HG02642 (cell line): Measurements from ENCODE around the gene SMIM32.

Source experiments
- ATAC-seq: cut with Tn5 transposase; IDR thresholded peaks from one replicate; pipeline ENCODE4 v1.9.1; 2021; ENCODE audit warnings: mild to moderate bottlenecking; ENCODE audit not compliant: unreplicated experiment, poor library complexity

Gene SMIM32

DNA sequence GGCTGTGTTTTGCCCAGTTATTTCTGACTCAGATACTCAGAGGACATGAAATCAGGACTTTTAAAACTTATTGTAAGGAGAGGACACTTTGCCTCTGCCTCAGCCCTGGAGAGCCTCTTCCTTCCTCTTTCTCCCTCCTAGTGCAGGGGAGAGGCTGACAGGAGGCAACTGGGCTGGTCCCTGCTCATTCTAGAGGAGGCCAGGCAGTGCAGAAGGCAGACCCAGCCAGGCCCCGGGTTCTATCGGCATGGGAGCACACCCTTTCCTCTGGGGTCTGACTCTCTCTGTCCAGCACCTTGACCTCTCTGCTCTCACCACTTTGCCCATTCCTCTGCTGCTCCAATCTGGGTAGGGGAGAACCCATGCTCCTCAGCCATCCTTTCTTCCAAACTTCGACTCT, 16.0 kb upstream of the SMIM32 start:
- no peak for ATAC-seq

- ATAC-seq: no peak
Observed at GRCh38 chr5:136207631-136208030, 14.7 kb upstream of the SMIM32 start.

DNA sequence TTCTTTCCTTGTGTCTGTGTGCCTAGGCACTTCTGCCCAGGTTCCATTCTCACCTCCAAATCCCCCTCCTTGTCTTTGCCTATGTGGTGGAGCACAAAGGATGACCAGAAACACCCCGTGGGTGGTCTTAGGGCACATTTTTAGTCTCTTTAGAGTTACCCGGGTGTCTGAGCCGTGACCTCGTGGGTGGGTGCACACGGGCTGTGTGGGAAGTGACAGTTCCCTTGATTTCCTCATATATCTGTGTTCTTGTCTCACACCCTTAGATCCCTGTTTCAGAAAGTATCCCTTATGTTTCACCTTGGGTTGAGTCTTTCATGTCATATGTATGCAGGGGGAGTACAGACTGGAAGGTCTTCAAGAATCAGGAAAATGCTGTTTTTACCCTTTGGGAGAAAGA, 13.4 kb upstream of the SMIM32 start:
- ATAC-seq: no peak

DNA sequence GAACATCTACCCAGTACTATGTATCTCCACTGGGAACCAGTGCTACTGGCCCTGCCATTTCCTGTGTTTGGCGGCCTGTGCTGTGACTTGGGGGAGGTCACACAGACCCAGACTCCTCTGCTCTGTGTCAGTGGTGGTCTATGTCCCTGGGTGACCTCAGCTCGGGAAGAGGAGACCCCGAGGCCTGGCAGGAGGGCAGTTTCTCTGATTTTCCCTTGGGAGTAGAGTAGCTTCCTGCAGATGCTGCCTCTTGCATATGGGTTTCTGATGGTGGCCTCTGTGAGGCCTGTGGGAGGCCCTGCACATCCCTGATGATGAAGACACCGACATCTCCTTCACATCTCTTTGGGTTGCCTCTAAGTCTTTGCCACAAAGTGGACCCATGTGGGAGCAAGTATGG, 13.0 kb upstream of the SMIM32 start:
- ATAC-seq: no peak

DNA sequence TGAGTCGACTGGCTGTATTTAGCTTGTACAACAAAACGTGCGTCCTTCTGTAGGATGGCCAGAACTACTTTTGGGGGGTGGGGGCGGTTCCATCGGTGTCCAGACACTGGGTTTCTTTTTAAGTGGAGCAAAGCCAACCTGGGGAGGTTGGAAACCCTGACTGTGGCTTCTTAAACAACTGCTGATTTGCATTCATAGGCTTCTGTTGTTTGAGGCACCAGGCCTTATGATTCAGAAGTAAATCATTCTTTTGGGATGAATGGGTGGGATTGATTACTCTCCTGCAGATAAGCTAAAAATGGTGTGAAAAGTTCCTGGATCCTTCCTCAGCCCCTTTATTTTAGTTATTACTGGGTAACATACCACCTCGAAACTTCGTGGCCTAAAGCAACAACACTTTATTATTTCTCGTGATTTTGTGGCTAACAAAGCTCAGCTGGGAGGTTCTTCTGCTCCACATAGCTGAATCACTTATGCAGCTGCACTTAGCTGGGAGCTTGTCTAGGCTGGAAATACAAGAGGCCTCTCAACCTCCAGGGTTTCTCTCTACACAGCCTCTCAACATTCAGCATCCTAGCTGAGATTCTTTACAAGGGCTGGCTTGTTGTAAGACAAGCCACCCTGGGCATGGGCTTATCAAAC, 12.2 kb upstream of the SMIM32 start:
- no peak for ATAC-seq

DNA sequence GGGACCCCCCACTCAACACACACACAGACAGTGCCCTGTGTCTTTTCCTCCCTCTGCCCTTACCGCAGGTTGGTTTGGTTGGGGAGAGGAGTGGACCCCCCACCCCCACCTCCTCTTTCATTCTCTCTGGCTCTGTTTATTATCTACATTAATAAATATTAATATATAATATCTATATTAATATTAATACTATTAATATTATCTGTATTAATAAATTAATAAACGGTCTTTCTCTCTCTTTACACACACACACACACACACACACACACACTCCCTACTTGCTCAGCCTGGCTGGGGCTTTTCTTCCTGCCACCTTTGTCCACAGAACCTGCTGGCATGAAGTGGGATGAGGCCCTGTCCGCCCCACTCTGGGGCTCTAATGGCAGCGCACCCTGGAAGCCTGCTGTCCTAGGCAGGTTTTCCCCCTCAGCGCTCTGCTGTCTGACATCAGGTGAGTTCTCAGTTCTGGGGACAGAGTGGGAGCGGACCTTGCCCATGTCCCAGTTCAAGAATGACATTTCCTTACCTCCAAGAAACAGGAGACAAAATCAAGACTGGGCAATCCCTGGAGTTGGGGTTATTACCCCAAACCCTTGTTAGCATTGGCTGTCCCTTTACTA, 10.5 kb upstream of the SMIM32 start:
- ATAC-seq: no peak

DNA sequence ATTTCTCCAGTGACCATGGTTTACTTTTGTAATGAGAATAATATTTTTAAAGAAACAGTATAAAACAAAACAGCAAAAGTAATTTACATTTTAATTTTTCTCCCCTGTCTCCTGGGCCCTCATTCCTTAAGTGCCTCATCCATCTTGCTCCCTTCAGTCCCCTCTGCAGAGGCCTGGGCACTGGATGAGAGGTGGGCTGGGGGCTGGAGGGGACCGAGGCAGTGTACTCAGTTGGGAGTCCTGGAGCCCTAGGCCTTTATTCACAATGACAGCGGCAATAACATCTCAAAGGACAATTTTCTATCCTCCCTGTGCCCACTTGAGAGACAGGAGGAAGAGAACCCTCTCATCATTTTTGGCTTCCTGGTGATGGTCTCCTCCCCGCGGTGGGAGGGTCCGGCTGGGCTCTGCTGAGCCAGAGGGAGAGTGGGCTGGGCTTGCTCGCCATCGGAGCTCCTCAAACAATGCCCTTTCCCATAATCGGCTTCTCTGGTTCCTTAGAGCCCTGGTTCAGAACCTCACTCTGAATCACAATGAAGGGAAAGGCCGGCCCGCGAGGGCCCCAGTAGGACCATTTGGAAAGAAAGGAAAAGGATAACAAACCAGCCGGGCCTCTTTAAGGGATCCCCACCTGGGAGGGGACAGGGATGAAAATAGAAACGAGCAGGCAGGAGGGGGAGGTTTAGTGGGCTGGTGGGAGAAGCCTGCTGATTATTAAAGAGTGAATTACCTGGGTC, 9.7 kb upstream of the SMIM32 start:
- ATAC-seq: no peak

GRCh38 chr5:136201870-136202269, 8.9 kb upstream of the SMIM32 start:
- no peak for ATAC-seq

GRCh38 chr5:136200761-136201160, 7.8 kb upstream of the SMIM32 start:
- no peak for ATAC-seq

- no peak for ATAC-seq
Observed at GRCh38 chr5:136200130-136200529, 7.2 kb upstream of the SMIM32 start.

GRCh38 chr5:136199408-136199807, 6.4 kb upstream of the SMIM32 start:
- no peak for ATAC-seq

GRCh38 chr5:136198453-136198852, 5.5 kb upstream of the SMIM32 start:
- ATAC-seq: no peak

DNA sequence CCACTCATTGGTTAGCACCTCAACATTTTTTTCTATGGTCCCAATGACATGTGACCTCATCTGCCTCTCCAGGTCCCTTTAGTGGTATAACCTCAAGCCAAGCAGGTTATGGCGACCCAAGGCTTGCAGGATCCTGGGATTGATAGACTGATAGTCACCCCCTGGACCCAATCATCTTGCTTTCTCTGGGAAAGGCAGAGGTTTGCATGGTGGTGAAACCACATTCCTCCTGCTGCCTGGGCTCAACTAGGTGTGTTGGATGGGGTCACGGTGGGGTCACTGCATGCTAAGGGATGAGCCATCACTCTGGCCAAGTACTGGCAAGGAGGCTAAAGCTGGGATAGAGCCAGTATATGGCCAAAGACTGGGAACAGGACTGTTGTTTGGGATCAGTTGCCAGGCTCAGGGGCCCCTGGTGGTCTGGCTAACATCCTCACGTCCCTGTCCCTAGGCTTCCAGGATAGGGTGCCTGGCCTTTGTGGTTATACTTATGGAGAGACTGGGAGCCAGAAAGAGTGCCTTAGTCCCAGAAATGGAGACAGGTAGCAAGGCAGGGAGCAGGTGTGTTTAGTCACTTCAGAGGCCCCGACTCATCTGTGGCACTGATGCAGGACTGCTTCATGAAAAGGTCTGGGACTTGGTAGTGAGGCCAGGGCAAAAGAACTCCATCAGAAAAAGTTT, 4.6 kb upstream of the SMIM32 start:
- ATAC-seq: no peak

- no peak for ATAC-seq
Observed at GRCh38 chr5:136195971-136196820, 3.2 kb upstream of the SMIM32 start.

- ATAC-seq: no peak
Observed at GRCh38 chr5:136194576-136194975, 1.6 kb upstream of the SMIM32 start.

- ATAC-seq: no peak
Observed at GRCh38 chr5:136193322-136193935, 467 bp upstream of the SMIM32 start.

DNA sequence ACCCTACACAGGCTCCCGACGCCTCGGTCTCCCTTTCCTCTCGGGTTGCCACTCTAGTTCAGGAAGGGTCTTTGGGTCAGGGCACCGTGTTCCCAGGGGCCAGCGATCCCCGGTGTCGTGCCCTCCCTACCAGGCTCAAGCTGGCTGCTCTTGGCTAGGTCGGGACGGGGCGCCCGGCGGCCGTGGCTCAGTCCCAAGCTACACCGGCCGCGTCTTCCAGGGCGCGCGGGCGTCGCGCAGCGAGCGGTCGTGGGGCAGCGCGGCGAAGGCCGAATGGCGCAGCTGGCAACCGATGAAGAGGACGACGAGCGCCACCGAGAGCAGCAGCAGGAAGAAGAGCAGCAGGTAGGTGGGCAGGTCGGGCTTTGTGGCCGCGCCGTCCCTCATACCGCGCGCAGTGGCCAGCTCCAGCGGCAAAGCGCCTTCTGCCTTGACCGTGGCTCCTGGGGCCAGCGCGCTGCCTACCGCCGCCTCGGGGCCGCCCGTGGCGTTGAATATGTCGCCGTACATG, 892 bp downstream of the SMIM32 start:
- ATAC-seq: no peak

DNA sequence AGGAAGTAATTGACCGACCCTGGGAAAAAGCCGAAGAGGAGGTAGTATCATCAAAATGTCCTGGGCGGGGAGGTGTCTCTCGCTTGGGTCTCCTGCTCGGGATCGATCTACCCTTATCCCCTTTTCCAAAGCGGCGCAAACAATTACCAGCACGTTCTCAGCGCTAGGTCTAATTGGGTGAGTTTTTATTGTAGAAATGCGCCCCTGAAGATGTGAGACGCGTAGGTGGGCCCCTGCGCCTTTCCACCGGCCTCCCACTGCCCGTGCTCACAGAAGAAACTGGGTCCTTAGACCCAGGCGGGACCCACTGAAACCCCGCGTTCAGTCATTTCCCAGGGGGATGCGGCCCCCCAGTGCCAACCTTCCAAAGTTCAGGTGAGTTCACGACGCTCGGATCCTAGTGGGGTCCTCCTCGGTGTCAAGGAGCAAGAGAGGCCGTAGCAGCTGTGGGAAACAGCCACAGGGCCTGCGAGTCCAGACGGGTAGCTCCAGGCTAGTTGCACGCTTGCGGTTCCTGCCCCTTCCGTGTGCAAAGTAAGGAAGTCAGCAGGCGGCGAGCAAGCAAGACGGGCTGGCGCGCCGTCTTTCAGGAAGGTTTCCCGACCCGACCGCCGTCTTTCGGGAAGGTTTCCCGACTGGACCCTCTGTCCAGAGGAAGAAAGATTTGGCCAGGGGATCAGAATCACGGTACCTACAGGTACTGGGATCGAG, 1.5 kb downstream of the SMIM32 start:
- no peak for ATAC-seq

GRCh38 chr5:136190904-136191303, 2.1 kb downstream of the SMIM32 start:
- no peak for ATAC-seq
